Left lobe of liver (tissue), 2 donors: ENCODE data around the gene MAK. TPM values are rescaled to one million over a fixed set of nuclear protein-coding genes. Genes with fewer than 3 reads are reported as not detected.
A peak's percentile ranks its signal among the peaks of the same experiment; 100 is the strongest.
"Not testable (repeated sequence)": the region's sequence is repeated elsewhere in the genome, so short reads cannot be mapped to it uniquely, and the experiment has no call there.

ENCODE experiments used
- ATAC-seq: fragments of 200-7000 bp; cut with Tn5 transposase; one replicate; pipeline ENCODE4 v1.9.1; 2020; ENCODE audit warnings: mild to moderate bottlenecking, moderate library complexity
- DNase-seq: peaks from one replicate; pipeline ENCODE4 v3.0.0-alpha.2; 2020; ENCODE audit warnings: low spot score
- total RNA-seq: library from RNA; stranded (reverse); gene quantifications from one replicate; pipeline ENCODE4 v1.2.1, GENCODE V29; 2021
- donor health status: DM: no; HTN: no; CAD: no; lungs with moderate emphysema.
- donor health status: DM: no; HTN: yes; CAD: no.

The MAK gene
- total RNA-seq, 1 donor from 2014 or later = not detected

- DNase-seq (no peak), ATAC-seq (no peak)
Measured at GRCh38 chr6:10854922-10855632, 16.7 kb upstream of the MAK start.

- not testable (repeated sequence) for ATAC-seq, DNase-seq
Measured at GRCh38 chr6:10853849-10854300, 15.5 kb upstream of the MAK start.

DNA sequence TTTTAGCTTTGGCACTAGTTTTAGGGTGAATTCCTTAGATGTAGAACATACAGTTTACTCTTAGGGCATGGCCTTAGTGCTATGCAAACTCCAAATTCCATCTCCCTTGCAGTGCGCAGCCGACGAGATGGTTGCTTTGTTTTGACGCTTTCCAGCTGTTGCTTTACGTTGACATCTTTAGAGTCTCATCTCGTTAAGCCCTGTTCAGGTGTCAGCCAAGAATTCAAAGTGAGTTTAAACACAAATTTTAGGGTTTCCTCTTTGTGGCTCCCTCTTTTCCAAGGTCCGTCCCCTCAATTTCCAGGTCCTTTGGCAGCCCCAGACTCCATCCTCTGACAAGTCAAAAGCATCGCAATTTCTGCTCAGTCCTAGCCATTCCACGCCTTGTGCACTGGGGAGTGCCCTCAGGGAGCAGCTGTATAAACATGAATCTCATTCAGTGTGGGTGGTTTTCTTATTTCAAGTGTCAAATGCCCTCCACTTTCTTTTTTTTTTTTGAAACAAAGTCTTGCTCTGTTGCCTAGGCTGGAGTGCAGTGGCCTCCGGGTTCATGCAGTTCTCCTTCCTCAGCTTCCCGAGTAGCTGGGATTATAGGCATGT, 14.1 kb upstream of the MAK start:
- DNase-seq = no peak
- no peak for ATAC-seq

DNA sequence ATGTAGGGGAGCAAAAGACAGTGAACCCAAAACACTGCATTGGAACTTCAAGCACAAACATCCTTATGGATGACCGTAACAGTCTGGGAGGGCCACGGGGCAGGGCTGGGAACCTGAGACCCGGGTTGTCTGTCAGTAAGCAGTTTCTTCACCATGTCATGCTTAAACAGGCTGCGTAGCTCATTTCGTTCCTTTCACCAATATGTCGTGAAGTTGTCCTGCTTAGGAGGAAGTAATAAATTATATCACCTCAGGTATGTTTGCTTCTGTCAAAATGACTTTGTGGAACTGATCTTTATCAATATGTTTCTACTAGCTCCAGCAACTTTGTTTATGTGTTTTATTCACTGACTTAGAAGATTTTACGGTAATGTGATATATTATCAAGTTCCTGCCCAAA, 12.4 kb upstream of the MAK start:
- no peak for DNase-seq
- ATAC-seq = no peak

DNA sequence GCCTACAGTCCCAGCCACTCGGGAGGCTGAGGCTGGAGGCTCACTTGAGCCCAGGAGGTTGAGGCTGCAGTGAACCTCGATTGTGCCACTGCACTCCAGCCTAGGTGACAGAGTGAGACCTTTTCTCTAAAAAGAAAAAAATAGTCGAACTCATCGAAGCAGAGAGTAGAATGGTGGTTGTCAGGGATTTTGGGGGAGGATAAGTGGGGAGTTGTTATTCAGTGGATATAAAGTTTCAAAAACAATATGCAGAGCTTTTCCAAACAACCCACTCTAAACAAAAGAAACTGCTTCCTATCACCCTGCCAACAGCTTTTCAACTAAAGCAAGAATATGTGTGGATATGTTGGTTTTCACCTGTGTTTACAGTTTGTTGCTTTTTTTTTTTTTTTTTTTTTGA, 11.6 kb upstream of the MAK start:
- DNase-seq (no peak), ATAC-seq (no peak)

DNA sequence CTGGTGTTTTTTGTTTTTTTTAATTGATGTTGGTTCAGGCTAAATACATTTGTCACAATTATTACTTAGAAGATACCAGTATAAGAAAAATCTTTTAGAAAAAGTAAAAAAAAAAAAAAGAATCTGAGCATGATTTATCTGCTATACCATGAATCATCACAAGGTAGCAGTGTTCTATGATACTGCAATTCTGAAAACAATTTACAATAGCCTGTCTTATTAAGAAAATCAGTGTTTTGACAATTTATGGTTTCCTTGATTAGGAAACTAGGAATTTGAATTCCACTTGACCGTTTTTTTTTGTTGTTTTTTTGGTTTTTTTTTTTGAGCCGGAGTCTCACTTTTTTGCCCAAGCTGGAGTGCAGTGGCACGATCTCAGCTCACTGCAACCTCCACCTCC, 9.3 kb upstream of the MAK start:
- ATAC-seq = no peak
- DNase-seq = no peak

- DNase-seq = no peak
- no peak for ATAC-seq
Measured at GRCh38 chr6:10843554-10843953, 5.2 kb upstream of the MAK start.

GRCh38 chr6:10838794-10839333, 525 bp upstream of the MAK start:
- no peak for DNase-seq
- ATAC-seq = peak; percentile 23

DNA sequence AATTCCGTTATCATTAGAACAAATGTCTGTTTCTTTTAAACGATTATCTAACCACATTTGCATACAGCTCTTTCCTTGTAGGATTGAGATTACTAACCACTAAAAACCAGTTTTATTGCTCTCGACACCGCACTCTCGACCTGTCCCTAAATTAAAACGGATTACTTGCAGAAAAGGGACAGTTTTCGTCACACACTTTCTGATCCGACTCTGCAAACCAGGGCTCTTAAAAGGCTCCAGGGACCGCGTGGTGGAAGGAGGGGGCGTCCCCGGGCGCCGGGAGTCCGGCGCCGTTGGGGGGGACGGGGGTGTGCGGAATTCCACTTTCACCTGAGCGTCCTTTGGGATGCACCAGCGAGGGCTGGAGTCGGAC, 731 bp downstream of the MAK start:
- peak; percentile 47 for DNase-seq
- no peak for ATAC-seq

GRCh38 chr6:10837009-10837621, 1.2 kb downstream of the MAK start:
- ATAC-seq = peak; percentile 36

GRCh38 chr6:10834823-10835222, 3.5 kb downstream of the MAK start:
- no peak for ATAC-seq

More at GRCh38 chr6:10837009-10837621, 1.2 kb downstream of the MAK start:
- peak; percentile 49 for DNase-seq

GRCh38 chr6:10831609-10832008, 6.7 kb downstream of the MAK start:
- DNase-seq = no peak
- no peak for ATAC-seq

More at GRCh38 chr6:10834823-10835222, 3.5 kb downstream of the MAK start:
- no peak for DNase-seq

DNA sequence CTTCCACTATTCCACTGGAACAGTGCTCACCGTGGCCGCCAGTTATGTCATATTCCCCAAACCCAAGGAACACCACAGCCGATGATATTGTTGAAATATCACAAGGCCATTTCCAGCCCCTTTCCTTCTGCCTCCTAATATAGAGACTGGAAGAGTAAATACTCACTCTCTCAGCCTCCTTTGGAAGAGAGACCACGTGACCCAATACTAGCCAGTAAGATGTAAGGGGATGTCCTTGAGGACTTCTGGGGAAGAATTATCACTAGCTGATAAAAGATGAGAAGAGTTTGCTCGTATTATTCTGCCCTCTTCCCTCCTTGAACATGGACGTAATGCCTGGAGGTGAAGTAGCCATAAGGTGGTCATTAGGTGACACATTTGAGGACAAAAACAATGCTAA, 13.5 kb downstream of the MAK start:
- ATAC-seq (no peak), DNase-seq (no peak)

GRCh38 chr6:10824297-10824696, 14.0 kb downstream of the MAK start:
- DNase-seq (no peak), ATAC-seq (no peak)

GRCh38 chr6:10814176-10814575, 24.2 kb downstream of the MAK start:
- not testable (repeated sequence) for DNase-seq

DNA sequence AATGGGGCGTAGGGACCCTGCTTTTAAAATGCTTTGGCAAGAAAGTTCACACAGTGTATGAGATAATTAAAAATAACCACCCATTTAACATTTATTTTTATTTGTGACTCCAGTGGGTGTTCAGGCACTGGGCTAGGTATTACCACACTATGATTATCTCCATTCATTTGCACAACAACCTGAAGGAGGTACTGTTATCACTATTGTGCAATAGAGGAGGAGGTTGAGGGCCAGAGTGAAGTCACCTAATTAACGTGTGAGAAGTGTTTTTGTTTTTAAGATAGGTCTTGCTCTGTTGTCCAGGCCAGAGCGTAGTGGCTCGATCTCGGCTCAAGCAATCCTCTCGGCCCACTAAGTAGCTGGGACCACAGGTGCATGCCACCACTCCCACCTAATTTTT, 29.2 kb downstream of the MAK start:
- ATAC-seq (no peak), DNase-seq (no peak)

More at GRCh38 chr6:10814176-10814575, 24.2 kb downstream of the MAK start:
- ATAC-seq = not testable (repeated sequence)

GRCh38 chr6:10808376-10808775, 30.0 kb downstream of the MAK start:
- no peak for DNase-seq
- no peak for ATAC-seq

DNA sequence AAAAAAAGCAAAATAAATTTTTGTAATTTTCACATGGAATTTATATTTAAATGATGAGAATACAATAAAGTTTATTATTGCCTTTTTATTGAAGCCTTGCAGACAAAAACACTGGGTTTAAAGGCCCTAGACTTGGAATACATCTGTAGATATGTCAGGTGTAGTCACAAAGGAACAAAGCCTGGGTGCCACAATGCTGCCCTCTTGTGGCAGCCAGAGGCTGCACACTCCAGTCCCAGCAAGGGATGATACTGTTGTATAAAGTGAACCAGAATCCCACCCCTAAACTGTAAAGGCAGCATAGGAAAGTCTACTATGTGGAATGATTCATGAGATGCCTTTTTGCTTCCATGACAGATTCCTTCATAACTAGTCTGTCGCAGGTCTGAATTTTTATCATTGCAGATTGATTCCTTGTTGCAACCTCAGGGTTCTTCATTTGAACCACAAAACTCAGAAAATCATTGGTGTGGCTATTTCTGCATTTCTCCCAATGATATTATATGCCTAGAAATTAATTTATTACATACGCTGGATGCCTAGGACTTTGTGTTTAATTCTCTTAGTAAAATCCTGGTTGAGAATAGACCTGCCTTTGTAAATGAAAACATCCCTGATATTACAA, 37.0 kb downstream of the MAK start:
- DNase-seq = peak; percentile 59
- ATAC-seq = peak; percentile 99

GRCh38 chr6:10800810-10801209, 37.5 kb downstream of the MAK start:
- DNase-seq (no peak), ATAC-seq (peak; percentile 41)

DNA sequence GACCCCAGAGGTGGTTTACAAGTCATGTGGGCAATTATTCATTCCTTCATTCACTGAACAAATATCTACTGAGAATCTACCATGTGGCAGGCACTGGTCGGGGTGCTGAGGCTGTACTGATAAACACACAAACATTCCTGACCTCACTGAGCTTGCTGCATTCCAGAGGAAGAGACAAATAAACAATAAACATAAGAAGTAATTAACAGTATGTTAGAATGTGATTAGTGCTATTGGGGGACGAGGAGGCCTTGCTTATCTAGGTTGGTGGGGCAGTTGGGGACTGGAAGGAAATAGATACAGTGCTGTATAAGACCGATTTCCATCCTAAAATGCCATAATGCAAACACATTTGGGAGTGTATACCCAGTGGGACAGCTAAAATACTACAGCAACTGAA, 44.1 kb downstream of the MAK start:
- no peak for ATAC-seq
- no peak for DNase-seq

- no peak for ATAC-seq
- no peak for DNase-seq
Measured at GRCh38 chr6:10793695-10794094, 44.6 kb downstream of the MAK start.
